ENCODE measurements around the gene KRTAP2-4.
"Not testable (repeated sequence)": the region's sequence is repeated elsewhere in the genome, so short reads cannot be mapped to it uniquely, and the experiment has no call there.

The KRTAP2-4 gene

DNA sequence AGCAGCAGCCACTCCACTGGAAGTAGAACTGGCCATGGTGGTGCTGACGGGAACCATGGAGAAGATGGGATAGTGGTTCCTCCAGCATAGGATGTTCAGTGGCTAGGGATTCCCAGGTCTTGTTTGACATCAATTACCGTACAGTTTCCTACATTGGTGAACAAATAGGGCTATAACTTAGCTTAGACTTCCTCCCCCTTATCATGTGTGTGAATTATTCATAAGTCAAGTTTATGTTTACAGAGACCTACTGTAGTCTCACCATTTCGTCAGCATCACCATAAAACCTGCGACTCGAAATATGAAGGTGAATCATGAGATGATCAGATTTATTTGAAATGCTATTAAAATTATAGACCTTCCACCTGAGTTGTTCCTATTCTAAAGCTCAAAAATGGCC is 6.9 kb downstream of the KRTAP2-4 start:
- Mint-ChIP-seq H3K36me3 (no peaks in the 10 kb centered on the region), H3K27me3 (peaks cover 53% of the 10 kb centered on the region), H3K4me3 (no peak overlapping the region), H3K9me3 (peaks cover 4% of the 10 kb centered on the region), H3K4me1 (no peaks in the 10 kb centered on the region), H3K27ac (no peak overlapping the region)
- no peak for ATAC-seq

DNA sequence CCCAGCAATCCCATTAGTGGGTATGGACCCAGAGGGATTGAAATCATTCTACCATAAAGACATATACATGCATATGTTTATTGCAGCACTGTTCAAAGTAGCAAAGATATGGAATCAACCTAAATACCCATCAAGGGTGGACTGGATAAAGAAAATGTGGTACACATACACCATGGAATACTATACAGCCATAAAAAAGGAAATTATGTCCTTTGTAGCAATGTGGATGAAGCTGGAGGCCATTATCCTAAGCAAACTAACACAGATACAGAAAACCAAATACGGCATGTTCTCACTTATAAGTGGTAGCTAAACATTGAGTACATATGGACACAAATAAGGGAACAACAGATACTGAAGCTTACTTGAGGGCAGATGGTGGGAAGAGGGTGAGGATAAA is 8.1 kb downstream of the KRTAP2-4 start:
- H3K4me1 Mint-ChIP-seq = no peaks in the 10 kb centered on the region
- no peak overlapping the region for H3K4me3 Mint-ChIP-seq
- H3K27me3 Mint-ChIP-seq = peaks cover 65% of the 10 kb centered on the region
- H3K36me3 Mint-ChIP-seq = no peaks in the 10 kb centered on the region
- ATAC-seq = no peak
- no peak overlapping the region for H3K27ac Mint-ChIP-seq
- H3K9me3 Mint-ChIP-seq = peaks cover 4% of the 10 kb centered on the region

- not testable (repeated sequence) for H3K4me1 Mint-ChIP-seq, H3K4me3 Mint-ChIP-seq, H3K9me3 Mint-ChIP-seq, H3K36me3 Mint-ChIP-seq, H3K27ac Mint-ChIP-seq
- peak; percentile 41 for ATAC-seq
- peaks cover 52% of the 10 kb centered on the region for H3K27me3 Mint-ChIP-seq
Observed at GRCh38 chr17:41055130-41055529, 10.5 kb downstream of the KRTAP2-4 start, which contains the start of gene KRTAP2-2. KRTAP2-2 (minus strand) TSS chr17:41055230; CDS start chr17:41055211, 19 bp downstream.

DNA sequence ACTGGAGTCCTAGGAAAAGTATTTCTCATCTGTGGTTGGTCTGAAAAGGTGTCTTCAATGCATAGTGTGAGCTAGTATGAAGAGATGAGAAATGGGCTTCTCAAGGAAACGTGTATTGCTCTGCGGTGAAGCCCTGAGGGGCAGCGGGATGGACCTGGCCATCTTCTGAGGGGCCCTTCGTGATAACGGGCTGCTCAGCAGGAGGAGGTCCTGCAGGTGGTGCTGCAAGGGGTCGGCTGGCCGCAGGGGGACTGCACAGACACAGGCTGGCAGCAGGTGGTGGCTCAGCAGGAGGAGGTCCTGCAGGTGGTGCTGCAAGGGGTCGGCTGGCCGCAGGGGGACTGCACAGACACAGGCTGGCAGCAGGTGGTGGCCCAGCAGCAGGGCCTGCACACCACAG is 11.1 kb downstream of the KRTAP2-4 start:
- ATAC-seq, H3K9me3 Mint-ChIP-seq, H3K27ac Mint-ChIP-seq, H3K4me3 Mint-ChIP-seq, H3K36me3 Mint-ChIP-seq, H3K4me1 Mint-ChIP-seq: not testable (repeated sequence)
- H3K27me3 Mint-ChIP-seq = peaks cover 48% of the 10 kb centered on the region

- no peak overlapping the region for H3K27ac Mint-ChIP-seq
- no peaks in the 10 kb centered on the region for H3K4me1 Mint-ChIP-seq
- H3K9me3 Mint-ChIP-seq = peaks cover 4% of the 10 kb centered on the region
- ATAC-seq = no peak
- H3K36me3 Mint-ChIP-seq = no peaks in the 10 kb centered on the region
- H3K4me3 Mint-ChIP-seq = no peak overlapping the region
- peaks cover 43% of the 10 kb centered on the region for H3K27me3 Mint-ChIP-seq
Observed at GRCh38 chr17:41054025-41054424, 11.7 kb downstream of the KRTAP2-4 start.

GRCh38 chr17:41052566-41052965 is 13.1 kb downstream of the KRTAP2-4 start:
- no peak for ATAC-seq
- Mint-ChIP-seq H3K27ac (no peak overlapping the region), H3K4me1 (no peaks in the 10 kb centered on the region), H3K9me3 (peaks cover 1% of the 10 kb centered on the region), H3K4me3 (no peak overlapping the region), H3K36me3 (no peaks in the 10 kb centered on the region), H3K27me3 (peaks cover 28% of the 10 kb centered on the region)

DNA sequence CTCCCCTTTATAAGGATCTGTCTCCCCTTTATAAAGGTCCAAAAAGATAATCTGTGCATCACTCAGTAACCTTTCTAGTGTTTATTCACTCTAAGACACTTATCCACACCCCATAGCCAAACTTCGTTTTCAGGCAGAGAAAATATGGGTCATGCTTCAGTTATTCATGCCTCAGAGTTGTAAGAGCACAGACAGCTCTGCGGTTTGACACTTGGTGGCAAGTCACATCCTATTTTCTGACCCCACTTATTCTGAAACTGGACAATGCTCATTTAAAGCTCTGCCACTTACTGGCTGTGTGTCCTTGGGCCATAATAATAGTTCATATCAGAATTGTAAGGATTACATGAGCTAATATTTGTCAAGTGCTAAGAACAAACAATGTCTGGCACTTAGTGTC is 16.6 kb downstream of the KRTAP2-4 start:
- Mint-ChIP-seq H3K4me3 (no peak overlapping the region), H3K36me3 (no peaks in the 10 kb centered on the region), H3K27ac (no peak overlapping the region), H3K9me3 (no peaks in the 10 kb centered on the region), H3K27me3 (peaks cover 35% of the 10 kb centered on the region), H3K4me1 (no peaks in the 10 kb centered on the region)
- ATAC-seq = peak; percentile 45

GRCh38 chr17:41048441-41048840 is 17.2 kb downstream of the KRTAP2-4 start:
- H3K36me3 Mint-ChIP-seq = no peaks in the 10 kb centered on the region
- peaks cover 29% of the 10 kb centered on the region for H3K27me3 Mint-ChIP-seq
- ATAC-seq = no peak
- H3K4me3 Mint-ChIP-seq = no peak overlapping the region
- H3K27ac Mint-ChIP-seq = no peak overlapping the region
- no peaks in the 10 kb centered on the region for H3K9me3 Mint-ChIP-seq
- no peaks in the 10 kb centered on the region for H3K4me1 Mint-ChIP-seq

DNA sequence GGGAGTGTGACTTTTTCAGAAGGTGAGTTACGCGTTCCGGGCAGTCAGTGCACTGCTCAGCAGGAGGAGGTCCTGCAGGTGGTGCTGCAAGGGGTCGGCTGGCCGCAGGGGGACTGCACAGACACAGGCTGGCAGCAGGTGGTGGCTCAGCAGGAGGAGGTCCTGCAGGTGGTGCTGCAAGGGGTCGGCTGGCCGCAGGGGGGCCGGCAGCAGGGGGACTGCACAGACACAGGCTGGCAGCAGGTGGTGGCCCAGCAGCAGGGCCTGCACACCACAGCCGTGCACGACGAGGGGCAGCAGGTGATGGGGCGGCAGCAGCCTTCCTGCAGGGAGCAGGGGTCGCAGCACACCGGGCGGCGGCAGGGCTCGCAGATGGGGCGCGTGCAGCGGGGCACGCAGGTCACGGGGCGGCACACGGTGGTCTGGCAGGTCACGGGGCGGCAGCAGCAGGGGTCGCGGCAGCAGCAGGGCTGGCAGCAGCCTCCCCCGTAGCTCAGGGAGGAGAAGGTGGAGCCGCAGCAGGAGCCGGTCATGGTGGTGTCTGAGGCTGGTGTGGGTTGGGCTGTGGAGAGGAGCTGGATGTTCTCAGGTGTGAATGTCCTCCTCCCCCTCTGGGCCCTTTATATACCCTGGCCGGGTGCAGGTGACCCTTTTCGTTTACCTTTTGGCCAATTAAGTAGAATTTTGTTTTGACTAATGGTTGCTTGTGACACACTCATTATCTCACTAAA is 18.8 kb downstream of the KRTAP2-4 start, which contains the start of gene KRTAP2-1:
KRTAP2-1 (minus strand) TSS at position 582 of the 731 bp plus-strand sequence; CDS start at position 533, 49 bp downstream.
- H3K4me1 Mint-ChIP-seq, H3K36me3 Mint-ChIP-seq, H3K27ac Mint-ChIP-seq, H3K9me3 Mint-ChIP-seq, H3K4me3 Mint-ChIP-seq: not testable (repeated sequence)
- peaks cover 18% of the 10 kb centered on the region for H3K27me3 Mint-ChIP-seq
- ATAC-seq = peak; percentile 27

DNA sequence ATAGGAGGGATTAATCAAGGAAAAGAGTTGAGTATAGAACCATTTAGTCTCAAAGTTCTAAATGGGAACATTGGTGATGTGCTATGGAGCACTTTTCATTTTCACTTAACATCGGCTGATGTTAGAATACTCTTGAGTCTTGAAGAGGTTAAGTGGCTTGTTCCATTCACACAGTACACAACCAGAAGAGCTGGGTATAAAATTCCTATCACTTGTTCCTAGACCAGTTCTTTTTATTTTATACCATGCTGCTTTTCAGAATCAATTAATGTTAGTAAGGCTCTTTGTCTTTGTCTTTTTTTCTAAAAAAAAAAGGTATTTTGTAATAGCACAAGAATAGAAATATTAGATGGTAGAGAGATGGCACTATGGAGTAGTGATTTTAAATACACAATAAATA is 22.7 kb downstream of the KRTAP2-4 start:
- no peak for ATAC-seq
- Mint-ChIP-seq H3K4me1 (no peaks in the 10 kb centered on the region), H3K4me3 (no peak overlapping the region), H3K27me3 (peaks cover 22% of the 10 kb centered on the region), H3K36me3 (no peaks in the 10 kb centered on the region), H3K27ac (no peak overlapping the region), H3K9me3 (no peaks in the 10 kb centered on the region)

GRCh38 chr17:41040783-41041571 is 24.7 kb downstream of the KRTAP2-4 start, which contains the start of gene KRTAP1-1:
KRTAP1-1 (minus strand) TSS chr17:41041450; CDS start chr17:41041397, 53 bp downstream.
- H3K9me3 Mint-ChIP-seq, ATAC-seq, H3K4me1 Mint-ChIP-seq, H3K4me3 Mint-ChIP-seq, H3K36me3 Mint-ChIP-seq, H3K27ac Mint-ChIP-seq: not testable (repeated sequence)
- H3K27me3 Mint-ChIP-seq = peaks cover 23% of the 10 kb centered on the region

DNA sequence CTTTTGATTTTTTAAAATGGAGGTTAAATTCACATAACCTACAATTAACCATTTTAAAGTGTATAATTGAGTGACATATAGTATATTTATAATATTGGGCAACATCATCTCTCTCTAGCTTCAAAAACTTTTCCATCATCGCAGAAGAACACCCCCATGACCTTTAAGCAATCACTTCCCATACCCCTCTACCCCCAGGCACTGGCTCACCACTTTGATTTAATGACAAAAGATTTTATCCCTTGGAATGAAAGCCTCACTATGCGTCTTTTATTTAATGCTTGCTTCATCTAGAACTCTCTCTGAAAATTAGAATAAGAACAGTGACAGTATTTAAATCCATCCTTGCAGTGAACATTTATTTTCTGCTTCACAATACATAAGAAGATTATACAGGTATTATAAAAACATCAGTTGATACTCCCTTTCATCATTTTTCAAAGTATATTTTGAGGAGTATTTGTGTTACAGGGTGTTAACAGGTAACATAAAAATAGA is 27.8 kb downstream of the KRTAP2-4 start:
- no peaks in the 10 kb centered on the region for H3K36me3 Mint-ChIP-seq
- no peak overlapping the region for H3K4me3 Mint-ChIP-seq
- H3K4me1 Mint-ChIP-seq = no peaks in the 10 kb centered on the region
- H3K27me3 Mint-ChIP-seq = peaks cover 27% of the 10 kb centered on the region
- H3K9me3 Mint-ChIP-seq = no peaks in the 10 kb centered on the region
- no peak overlapping the region for H3K27ac Mint-ChIP-seq
- ATAC-seq = no peak

DNA sequence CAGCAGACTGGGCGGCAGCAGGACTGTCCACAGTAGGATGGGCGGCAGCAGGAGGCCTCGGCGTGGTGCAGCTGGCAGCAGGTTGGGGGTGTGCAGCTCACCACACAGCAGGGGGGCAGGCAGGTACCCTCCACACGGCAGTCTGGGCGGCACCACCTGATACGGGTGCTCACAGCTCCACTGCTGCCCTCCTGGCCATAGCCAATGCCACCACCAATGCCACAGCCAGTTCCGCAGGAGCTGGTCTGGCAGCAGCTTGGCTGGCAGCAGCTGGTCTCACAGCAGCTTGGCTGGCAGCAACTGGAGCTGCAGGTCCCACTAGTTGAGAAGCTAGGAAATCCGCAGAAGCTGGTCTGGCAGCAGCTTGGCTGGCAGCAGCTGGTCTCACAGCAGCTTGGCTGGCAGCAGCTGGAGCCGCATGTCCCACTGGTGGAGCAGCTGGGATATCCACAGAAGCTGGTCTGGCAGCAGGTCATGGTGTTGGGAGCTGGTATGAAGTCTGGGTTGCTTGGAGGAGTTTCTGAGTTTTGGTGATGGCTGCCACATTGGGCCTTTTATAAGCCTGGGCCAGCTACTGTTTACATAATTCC is 31.2 kb downstream of the KRTAP2-4 start, which contains the start of gene KRTAP1-3:
KRTAP1-3 (minus strand) TSS at position 529 of the 590 bp plus-strand sequence; CDS start at position 476, 53 bp downstream.
- not testable (repeated sequence) for H3K9me3 Mint-ChIP-seq, H3K4me1 Mint-ChIP-seq, H3K27ac Mint-ChIP-seq, H3K4me3 Mint-ChIP-seq, H3K36me3 Mint-ChIP-seq
- peaks cover 48% of the 10 kb centered on the region for H3K27me3 Mint-ChIP-seq
- peak; percentile 41 for ATAC-seq

DNA sequence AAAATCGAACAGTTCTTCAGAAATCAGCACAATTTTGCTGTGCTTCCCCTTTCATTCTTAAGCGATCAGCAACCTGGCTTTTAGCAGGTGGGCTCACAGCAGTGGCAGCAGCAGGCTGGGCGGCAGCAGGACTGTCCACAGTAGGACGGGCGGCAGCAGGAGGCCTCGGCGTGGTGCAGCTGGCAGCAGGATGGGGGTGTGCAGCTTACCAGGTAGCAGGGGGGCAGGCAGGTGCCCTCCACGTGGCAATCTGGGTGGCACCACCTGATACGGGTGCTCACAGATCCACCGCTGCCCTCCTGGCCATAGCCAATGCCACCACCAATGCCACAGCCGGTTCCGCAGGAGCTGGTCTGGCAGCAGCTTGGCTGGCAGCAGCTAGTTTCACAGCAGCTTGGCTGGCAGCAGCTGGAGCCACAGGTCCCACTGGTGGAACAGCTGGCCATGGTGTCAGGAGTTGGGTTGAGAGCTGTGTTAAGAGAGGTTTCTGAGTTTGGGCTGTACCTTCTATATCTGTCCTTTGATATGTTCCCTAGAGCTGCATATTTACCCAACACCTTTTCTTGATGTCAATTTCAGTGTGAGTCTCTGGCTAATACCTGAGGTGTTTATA is 35.9 kb downstream of the KRTAP2-4 start, which contains the start of gene KRTAP1-4:
KRTAP1-4 (minus strand) TSS at position 563 of the 613 bp plus-strand sequence; CDS start at position 446, 117 bp downstream.
- H3K4me3 Mint-ChIP-seq = no peak within 1 kb of the TSS
- ATAC-seq = peak; percentile 12
- H3K36me3 Mint-ChIP-seq = no peaks in the 10 kb centered on the region
- H3K27ac Mint-ChIP-seq = no peak within 1 kb of the TSS
- no peaks in the 10 kb centered on the region for H3K4me1 Mint-ChIP-seq
- peaks cover 65% of the 10 kb centered on the region for H3K27me3 Mint-ChIP-seq
- no peaks in the 10 kb centered on the region for H3K9me3 Mint-ChIP-seq

Measured in stimulated activated memory B cell treated with anti-CD40 and anti-IgM and Interleukin-4, amounts not matched to agents 10 μg/mL and 1 μg/mL and 100 μg/mL, for 72 hours (primary cell).